Brain pericyte (primary cell): Measurements from ENCODE around the gene SLC24A3.

Experiments
- DNase-seq: peaks from one replicate; pipeline ENCODE4 v3.0.0-alpha.2; 2012; ENCODE audit warnings: low read depth, low spot score

SLC24A3 gene

DNA sequence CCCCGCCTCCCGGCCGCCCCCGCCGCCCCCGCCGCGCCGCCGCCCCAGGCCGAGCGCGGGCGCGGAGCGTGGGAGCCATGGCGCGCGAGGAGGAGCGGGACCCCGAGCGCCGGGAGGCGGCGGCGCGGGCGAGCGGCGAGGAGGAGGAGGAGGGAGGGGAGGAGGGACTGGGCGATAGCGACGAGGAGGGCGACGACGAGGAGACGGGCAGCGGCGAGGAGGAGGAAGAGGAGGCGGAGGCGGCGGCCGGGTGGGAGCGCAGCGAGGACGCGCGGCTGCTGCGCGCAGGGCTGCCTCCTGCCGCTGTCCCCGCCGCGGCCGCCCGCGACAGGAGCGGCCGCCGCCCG lies at the start of gene SLC24A3:
SLC24A3 (plus strand) TSS at position 174 of the 347 bp plus-strand sequence.
- no peak for DNase-seq

DNA sequence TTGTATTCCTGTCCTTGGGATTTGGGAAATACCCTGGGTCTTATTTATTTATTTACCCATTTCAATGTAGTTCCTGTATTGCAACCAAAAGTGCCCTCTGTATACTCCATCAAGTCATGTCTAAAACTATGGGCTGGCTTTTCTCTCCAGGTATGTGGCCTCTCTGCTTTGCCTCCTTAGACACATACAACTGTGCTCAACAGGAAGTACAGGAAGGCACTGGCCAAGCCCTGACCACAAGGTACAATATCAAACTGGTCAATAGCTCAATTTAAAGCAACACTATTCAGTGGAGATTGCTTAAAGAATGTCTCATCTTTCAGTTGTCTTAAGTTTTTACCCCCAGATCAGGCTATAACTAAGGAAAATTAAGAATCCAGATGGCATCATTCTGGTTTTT lies 42.3 kb upstream of the SLC24A3 start:
- DNase-seq, result no peak

DNA sequence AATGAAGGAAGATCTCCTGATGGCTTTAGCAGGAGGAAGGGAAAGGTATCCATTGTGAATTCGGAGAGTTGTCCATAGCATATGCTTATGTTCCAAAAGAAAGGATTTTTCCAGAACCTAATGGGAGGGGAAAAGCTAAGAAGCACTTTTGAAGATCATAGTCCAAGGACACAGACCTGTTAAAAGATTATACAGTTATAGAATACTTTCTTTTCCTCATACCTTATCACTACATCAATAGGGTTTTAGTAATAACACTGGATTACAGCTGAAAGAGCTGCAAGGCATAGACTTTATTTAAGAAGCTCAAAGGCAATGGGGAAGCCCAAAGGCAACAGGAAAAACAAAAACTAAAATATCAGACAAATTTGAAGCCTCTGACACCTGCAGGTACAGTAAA lies 39.8 kb upstream of the SLC24A3 start:
- no peak for DNase-seq

DNA sequence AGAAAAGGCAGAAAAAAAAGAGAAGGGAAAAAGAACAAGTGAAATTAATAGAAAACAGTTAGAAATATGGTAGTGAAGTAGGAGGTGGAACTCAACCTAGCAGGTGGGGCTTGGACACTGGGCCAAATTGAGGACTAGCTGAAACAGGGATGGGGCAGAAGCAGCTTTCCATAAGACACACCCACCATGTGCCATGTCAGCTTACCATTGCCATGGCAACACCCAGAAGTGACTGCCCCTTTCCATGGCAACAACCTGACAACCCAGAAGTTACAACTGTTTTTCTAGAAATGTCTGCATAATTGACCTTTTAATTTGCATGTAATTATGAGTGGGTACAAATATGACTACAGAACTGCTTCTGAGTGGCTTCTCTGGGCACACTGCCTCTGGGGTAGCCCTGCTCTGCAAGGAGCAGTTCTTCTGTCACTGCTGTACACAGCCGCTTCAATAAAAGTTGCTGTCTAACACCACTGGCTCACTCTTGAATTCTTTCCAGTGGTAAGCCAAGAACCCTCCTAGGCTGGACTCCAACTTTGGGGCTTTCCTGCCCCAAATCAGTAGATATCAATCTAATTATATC lies 35.9 kb upstream of the SLC24A3 start:
- DNase-seq, result no peak

DNA sequence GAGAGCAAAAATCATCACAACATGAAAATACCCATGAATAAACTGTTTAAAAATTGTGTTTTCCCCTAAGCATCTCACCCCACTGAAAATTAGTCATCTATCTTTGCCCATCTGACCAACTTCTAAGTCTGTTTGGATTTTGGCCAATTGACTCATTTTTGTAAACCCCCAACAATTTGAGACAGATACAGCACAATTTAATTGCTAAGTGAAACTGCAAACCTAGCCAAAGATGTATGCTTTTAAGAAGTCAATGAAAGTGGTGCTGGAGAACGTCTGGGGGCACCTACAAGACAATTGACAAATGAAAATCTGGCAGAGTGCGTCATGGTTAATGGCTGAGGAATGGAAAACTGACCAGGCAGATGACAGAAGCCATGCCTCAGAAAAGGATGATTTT lies 30.9 kb upstream of the SLC24A3 start:
- no peak for DNase-seq

DNA sequence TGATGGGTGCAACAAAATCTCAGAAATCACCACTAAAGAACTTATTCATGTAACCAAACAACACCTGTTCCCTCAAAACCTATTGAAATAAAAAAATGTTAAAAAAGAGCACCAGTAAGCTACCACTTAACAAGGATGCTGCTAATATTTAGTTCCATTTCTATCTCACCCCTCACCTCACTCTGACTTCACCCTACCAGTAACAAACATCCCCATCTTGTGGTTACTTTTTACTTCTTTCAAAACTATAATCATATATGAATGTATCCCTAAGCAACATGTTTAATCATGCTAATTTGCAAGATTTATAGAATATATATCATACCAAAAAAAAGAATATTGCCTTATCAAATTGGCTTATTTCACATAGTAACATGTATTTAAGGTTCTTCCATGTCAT lies 27.4 kb upstream of the SLC24A3 start:
- no peak for DNase-seq

DNA sequence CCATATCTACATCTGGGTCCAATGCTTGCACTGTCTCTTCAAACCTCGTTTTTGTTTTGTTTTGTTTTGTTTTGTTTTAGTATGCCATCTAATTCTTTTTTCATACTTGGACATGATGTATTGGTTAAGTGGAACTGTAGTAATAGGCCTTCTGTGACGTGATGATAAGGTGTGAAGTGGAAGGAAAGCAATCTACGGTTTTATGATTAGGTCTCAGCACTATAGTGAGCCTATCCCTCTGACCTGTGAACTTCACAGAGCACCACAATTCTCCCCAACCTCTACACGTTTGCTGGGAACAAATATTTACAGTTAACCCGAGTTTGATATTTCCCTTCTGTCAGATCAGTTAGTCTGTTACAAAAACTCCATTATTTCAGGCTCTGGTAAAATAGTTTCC lies 19.1 kb upstream of the SLC24A3 start:
- no peak for DNase-seq

DNA sequence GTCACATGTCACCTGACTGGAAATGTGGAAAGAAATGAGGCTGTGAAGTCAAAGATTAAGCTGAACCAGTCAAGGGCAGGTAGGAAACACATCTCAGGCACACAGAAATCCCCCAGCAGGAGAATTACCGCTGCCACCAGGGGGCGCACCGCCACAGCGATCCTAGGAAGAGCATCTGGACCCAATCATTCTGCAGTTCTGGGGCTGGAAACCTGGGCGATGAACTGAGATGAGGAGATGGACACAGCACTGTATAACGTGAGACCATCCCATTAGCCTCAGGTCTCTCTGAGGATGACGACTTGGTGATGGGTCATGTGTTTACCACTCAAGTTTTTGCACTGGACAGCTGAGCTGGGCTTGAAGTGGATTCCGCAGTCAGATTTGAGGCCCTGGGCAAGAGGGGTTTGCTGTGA lies 6.5 kb upstream of the SLC24A3 start:
- no peak for DNase-seq

DNA sequence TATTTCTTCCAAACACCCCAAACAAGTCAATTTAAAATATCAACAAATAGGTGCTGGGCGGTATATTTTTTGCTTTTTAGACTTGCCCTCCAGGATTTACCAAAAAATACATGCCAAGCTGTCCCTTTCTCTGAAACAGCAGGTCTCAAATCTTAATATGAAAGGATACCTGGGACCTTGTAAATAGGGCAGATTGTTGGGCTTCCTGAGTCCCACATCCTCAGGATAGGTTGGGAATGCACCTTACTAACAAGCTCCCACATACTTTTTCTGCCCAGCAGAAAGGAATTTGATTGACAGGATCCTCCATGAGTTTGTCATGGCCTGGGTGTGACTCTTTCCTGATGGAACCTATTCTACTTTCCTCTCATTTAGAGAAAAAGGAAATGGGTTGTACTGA lies 4.9 kb upstream of the SLC24A3 start:
- no peak for DNase-seq

DNA sequence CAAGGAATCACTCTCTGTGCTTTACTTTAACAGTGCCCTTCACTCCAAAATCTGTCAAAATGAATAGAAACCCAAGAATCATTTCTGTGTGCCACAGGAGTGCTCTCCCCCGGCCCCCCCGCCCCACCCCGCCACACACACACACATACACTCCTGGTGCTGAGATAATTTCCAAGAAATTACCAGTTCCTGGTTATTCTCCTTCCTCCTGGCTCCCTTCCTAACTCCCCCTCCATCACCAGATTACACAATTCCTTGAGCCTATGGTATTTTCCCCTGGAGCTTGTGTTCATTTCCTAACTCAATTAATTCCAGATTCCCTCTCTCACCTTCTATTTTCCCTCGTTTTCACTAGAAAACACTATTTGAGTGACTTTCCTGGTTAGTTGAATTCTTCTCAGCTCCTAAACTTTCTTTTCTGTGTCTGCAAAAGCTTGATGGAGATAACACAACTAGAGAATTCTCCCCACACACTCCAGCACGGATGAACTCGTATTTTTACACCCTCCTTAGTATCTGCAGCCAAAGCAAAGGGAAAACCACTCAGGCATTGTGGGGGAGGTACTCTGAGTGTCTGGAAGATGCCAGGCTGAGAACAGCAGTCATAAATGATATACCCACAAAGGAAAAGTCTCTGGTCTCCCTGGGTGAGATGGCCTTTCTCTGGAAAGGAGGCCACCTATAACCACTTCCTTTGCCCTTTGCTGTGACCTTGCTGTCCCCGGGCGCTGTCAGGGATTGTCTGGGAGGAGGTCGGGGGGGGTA lies 1.9 kb upstream of the SLC24A3 start:
- no peak for DNase-seq

DNA sequence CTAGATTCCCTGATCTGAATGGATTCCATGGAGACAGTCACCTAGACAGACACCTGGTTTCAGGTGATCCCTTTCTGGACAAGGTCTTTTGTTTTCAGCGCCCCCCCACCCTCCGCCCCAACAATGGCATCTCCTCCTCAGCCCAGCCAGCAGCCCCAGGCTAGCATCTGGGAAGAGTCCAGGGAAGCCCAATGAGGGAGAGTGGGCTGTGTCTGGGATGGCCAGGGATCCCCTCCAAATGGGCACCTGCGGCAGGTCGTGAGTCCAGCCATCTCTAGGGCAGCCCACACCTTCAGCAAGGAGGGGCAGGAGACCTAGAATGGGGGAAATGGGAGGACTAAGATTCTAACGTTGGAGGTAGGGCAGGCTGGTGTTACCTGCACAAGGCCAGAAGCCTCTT lies 1.2 kb upstream of the SLC24A3 start:
- no peak for DNase-seq

DNA sequence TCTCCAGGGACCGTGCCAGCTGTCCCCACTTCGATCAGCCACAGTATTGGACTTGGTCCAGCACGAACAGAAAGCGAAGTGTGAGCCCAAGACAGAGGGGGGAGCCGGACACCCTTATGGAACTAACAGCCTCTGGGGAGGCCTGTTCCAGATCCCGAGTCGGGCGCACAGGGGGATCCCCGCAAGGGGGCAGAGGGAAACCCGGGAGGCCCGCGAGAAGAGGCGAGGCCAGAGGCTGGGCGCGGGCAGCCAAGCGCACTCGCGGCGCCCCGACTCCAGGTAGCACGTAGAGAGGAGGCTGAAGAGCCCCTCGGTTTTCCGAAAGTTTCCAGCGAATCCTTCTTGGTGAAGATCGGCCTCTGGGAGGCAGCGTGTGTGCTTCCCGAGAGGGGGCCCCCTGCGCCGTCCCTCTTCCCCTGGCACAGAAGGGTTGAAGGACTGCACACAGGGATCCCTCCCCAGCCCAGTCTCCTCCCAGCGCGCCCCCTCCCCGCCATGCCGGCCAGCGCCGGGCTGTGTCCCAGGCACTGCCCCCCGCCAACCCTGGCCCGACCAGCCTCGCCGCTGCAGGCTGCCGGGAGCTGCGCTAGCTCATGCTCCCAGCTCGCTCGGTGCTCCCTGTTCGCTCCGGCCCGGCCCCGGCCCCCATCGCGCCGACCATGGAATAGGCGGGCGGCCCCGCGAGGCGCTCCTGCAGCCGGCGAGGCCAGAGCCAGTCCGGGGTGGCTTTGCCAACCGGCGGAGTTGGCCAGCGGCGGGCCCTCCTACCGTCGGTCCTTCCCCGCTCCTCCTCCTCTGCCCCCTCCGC lies 577 bp upstream of the SLC24A3 start:
- DNase-seq, result no peak

DNA sequence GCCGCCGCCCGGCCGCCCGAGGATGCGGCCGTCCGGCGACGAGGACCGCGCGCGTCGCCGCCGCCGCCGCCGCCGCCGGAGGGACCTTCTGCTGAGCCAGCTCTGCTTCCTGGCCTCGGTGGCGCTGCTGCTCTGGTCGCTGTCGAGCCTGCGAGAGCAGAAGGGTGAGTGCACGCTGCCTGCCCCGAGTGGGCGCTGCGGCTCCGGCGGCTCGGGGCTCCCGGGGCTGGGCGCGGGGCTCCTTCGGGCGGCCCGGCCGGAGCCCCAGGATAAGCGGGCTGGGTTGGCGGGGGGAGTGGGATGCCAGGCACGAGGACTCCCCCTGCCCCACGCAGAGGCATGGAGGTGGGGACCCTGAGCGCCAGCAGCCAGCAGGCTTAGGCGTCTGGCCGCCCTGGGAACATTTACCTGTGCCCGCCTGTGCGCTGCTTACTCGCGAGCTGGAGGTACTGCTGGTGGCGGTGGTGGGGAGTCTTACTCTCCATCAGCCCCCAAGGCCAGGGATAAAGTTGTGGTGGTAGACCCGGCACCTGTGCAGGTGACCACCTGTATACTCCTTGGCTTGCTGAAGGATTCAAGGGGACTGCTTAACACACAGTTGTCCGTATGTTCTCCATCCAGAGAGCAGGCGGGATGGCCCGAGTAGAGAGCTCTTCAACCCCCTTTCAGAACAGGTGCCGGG lies 520 bp downstream of the SLC24A3 start:
- no peak for DNase-seq

DNA sequence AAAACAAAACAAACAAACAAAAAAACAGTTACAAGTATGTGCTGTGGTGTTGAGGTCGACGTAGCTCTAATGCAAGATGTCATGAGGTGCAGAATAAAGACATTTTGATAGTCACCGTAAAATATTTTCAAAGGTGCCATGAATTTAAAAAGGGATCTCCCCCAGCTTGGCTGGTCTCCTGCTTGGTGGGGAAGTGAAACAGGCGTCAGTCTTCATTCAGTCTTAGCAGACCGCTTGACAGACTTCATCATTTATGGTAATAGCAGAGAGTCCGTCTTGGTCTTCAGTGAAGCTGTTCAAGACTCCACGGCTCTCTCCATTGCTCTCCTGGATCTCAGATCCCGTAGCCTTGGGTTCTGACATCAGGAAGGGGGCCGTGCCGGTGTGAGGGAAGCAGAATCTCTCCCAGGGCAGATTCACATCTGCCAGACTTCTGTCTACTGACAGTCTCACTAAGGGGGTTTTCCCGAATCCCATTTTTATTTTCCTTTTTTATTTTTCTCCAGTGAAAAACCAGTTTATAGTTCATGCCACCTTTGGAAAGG lies 1.6 kb downstream of the SLC24A3 start:
- DNase-seq, result no peak

DNA sequence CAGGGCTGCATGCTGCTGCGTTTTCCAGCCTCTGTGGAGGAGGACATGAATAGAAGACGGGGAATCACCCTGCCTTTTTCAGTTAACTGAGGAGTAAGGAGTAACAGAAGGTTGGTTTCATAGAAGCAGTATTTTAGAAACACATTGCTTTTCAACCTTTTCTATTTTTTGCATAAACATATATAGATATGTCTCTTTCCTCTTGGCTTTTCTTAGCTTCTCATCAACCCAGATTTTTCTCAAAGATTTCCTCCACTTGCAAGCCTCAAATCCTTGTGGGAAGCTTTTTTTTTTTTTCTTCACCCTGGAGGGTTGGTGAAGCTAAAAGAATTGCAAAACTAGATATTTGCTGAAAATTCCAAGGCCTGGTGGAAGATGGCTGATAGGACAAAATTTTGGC lies 6.0 kb downstream of the SLC24A3 start:
- no peak for DNase-seq

DNA sequence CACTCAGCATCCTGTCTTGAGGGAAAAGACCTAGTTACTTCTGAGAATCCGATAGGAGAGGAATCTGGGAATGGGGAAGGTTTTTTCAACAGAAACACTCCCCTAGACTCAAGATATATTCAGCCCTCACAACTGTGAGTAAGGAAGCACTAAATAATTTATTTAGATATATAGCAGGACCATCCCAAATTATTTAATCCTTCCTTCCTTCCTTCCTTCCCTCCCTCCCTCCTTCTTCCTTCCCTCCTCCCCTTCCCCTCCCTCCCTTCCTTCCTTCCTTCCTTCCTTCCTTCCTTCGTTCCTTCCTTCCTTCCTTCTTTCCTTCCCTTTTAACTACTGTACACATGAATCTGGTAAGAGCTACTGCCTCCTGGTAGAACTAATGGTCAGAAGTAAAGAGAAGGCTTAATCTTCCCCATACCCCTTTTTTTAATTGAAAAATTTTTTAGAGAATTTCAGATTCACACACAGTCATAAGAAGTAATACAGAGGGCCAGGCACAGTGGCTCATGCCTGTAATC lies 10.1 kb downstream of the SLC24A3 start:
- no peak for DNase-seq

DNA sequence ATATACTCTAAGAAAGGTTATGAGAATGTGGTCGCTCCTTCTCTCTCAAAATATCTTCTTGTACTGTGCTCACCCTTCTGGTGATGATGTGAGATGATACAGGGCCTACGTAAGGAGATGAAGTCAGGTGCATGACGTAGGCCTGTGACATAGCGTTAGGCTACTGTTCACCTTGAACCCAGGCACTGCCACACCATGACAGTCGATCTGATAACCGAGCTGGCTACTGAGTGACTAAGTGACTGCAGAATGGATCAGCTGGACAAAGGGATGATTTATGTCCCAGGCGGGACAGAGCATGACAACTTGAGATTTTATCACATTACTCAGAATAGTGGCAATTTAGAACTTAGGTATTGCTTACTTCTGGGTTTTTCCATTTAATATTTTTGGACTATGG lies 11.2 kb downstream of the SLC24A3 start:
- no peak for DNase-seq

DNA sequence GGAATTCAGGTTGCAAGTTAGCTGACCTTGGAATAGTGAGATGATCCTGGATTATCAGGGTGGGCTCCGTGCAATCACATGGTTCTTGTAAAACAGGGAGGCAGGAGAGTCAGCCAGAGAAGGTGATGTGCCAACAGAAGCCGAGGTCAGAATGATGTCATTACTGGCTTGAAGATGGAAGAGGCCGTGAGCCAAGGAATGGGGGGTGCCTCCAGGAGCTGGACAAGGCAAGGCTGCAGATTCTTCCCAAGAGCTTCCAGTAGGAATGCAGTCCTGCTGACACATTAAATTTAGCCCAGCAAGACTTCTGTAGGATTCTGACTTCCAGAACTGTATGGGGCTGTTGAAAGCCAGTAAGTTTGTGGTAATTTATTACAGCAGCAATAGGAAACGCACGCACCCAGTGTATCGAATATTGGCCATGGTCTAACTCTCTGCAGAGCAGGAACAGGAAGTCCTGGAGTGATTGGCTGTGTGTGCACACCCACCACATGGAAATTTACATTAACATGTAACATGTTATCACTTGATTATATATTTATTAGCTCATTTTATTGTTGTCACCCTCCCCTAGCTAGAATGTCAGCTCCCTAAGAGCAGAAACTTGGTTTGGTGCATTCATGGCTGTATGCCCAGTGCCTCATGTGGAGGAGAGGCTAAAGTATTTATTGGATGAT lies 19.1 kb downstream of the SLC24A3 start:
- DNase-seq, result no peak

DNA sequence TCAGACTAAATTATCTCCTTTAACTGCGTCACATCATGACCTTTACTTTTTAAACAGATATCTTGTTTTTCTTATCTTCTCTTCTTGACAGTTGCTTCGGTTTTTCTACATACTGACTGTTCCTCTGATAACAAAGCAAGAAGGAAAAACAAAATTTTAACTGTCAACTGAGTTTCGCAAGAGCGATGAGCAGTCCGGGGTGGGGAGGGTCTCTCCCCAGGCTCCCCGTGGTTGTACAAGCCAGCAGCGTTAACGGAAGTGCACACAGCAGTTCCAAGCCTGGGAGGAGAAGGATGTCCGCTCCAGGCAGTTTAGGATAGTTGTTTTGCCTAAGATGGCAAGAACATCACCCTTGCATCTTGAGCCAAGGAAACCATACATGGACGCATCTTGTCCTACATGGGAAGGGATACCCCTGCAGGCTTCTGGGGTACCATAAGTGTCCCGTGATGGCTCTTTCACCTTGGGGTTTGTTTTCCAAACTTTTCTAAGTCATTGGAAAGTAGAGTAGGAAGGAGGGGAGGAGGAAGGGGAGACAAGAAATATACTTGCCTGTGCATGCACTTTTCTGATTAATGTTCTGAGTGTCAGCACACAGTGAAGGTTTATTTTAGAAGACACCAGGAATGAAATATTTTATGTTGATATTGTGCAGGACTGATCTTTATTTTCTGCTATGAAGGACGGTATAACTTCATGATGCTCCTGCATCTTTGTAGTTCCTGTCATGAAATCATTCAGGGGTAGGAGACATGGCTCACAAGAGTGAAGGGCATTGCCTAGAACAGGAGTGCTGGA lies 20.8 kb downstream of the SLC24A3 start:
- no peak for DNase-seq

DNA sequence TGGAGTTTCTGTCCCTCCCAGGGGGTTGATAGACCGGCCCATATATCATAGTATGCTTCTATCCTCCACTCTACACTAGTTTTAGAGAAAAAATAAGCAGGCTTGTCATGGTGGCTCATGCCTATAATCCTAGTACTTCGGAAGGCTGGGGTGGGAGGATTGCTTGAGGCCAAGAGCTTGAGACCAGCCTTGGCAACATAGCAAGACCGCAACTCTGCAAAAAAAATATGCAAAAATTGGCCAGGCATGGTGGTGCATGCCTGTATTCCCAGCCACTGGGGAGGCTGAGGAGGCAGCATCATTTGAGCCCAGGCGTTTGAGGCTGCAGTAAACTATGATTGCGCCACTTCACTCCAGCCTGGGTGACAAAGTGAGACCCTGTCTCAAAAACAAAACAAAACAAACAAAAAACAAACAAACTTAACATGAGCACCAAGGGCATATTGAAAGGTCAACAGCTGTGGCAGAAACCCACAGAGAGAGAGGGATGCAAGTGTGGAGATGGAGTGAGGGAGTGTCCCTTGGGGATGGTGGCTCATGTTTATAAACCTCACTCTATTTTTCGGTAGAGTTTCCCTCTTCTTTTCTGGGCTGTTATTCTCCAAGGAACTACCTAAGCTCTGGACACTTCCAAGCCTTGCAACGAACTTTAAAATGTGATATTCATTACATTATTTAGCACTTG lies 24.1 kb downstream of the SLC24A3 start:
- DNase-seq, result no peak
